GM12891 (cell line): Measurements from ENCODE around the gene WSCD2.

Source experiments
- POLR2A ChIP-seq: IDR thresholded peaks from 2 replicates; pipeline ENCODE4 v1.6.1; 2011; ENCODE audit warnings: low read depth, low read length, control low read depth
- TAF1 ChIP-seq: IDR thresholded peaks from 2 replicates; pipeline ENCODE4 v1.6.1; 2011; ENCODE audit warnings: low read depth, low read length, control low read depth

GRCh38 chr12:108196319-108196718 is 67.2 kb downstream of the WSCD2 start:
- TF ChIP-seq POLR2A (no peak), TAF1 (no peak)
